Body of pancreas (tissue), 4 donors: ENCODE data around the gene ATIC. TPM values are rescaled to one million over a fixed set of nuclear protein-coding genes. Genes with fewer than 3 reads are reported as not detected.

Experiments
- ATAC-seq: fragments of 150-250 bp; one replicate; pipeline ENCODE4 v1.9.1; 2016
- DNase-seq, 4 donors: peaks; one replicate each; pipeline ENCODE4 v3.0.0-alpha.2; 2019
- H3K27ac ChIP-seq, 4 donors: fragments of 200-600 bp; sonication (generic); 1 replicate in 3 of 4; 2 replicates in 1 of 4; pipeline versions ENCODE4 v1.5.1 to v1.6.1; 2016 to 2019; ENCODE audit warnings: mild to moderate bottlenecking in 1 of 4, mixed read lengths in 1 of 4, moderate library complexity in 1 of 4
- H3K27me3 ChIP-seq, 2 donors: fragments of 200-600 bp; sonication (generic); one replicate each; pipeline ENCODE4 v1.6.0; 2016; ENCODE audit warnings: mild to moderate bottlenecking in 1 of 2
- H3K36me3 ChIP-seq, 2 donors: fragments of 200-600 bp; sonication (generic); replicated peaks in 1 of 2; 2 replicates each; pipeline ENCODE4 v1.5.1; 2016; ENCODE audit warnings: low read depth in 2 of 2; ENCODE audit not compliant: insufficient read depth in 1 of 2
- H3K4me1 ChIP-seq: fragments of 200-600 bp; sonication (generic); one replicate; pipeline ENCODE4 v1.6.0; 2016
- H3K4me3 ChIP-seq, 2 donors: fragments of 200-600 bp; sonication (generic); 1 replicate in 1 of 2; 2 replicates in 1 of 2; pipeline ENCODE4 v1.5.1; 2016 to 2019
- H3K9me3 ChIP-seq, 3 donors: fragments of 200-600 bp; sonication (generic); 1 replicate in 2 of 3; 2 replicates in 1 of 3; pipeline ENCODE4 v1.5.1; 2016
- CTCF ChIP-seq, 7 experiments: fragments of 450-650 bp in 4 of 7; fragments of 200-600 bp in 3 of 7; sonication (generic) in 3 of 7; IDR thresholded peaks; one replicate each; pipeline ENCODE4 v1.5.1; 2016 to 2019; ENCODE audit warnings: antibody characterized with exemption in 7 of 7
- POLR2A ChIP-seq, 3 donors: fragments of 450-650 bp; IDR thresholded peaks; one replicate each; pipeline ENCODE4 v1.6.1; 2016; ENCODE audit warnings: antibody characterized with exemption in 3 of 3, mild to moderate bottlenecking in 2 of 3
- WGBS, 2 donors: methylation state at CpG; one replicate each; pipeline ENCODE4 v1.1.5; 2017; 5-methylcytosine and 5-hydroxymethylcytosine counted together
- intact Hi-C: fragments of 100-400 bp; cut with DNase I; formaldehyde crosslinking; loops from one replicate; pipeline ENCODE4 v1.15.1; 2023
- total RNA-seq, 2 donors: library from RNA; depleted of rRNA; stranded (reverse); fragments of >200 nt; gene quantifications; one replicate each; pipeline ENCODE4 v1.1.0, GENCODE V29; 2016

Gene ATIC
- total RNA-seq, 2 donors from 2014 or later: 30.3 to 38.1 TPM

- Histone ChIP-seq H3K9me3 (no peaks in the 10 kb centered on the region), H3K36me3 (peaks cover 0 to 3% of the 10 kb centered on the region in 2 donors), H3K27ac (no peak overlapping the region), H3K4me1 (no peaks in the 10 kb centered on the region), H3K27me3 (no peaks in the 10 kb centered on the region), H3K4me3 (no peak overlapping the region)
- ATAC-seq (no peak), DNase-seq (no peak)
- whole genome bisulfite sequencing, 2 donors: 74 to 89% methylated on average over 6 of the region's 6 CpGs
- TF ChIP-seq CTCF (IDR thresholded peaks at IDR 0.05) (no peak), POLR2A (IDR thresholded peaks at IDR 0.05) (no peak)
- intact Hi-C loops: no loop called here
Measured at GRCh38 chr2:215361876-215362561, 50.2 kb downstream of the ATIC start.

GRCh38 chr2:215362562-215362904 lies 50.7 kb downstream of the ATIC start:
- Histone ChIP-seq H3K27ac (no peak overlapping the region), H3K4me3 (no peak overlapping the region), H3K4me1 (no peaks in the 10 kb centered on the region), H3K27me3 (no peaks in the 10 kb centered on the region), H3K36me3 (peaks cover 0 to 3% of the 10 kb centered on the region in 2 donors), H3K9me3 (no peaks in the 10 kb centered on the region)
- 95 to 97% methylated on average over 8 of the region's 8 CpGs for WGBS, 2 donors
- no peak for ATAC-seq
- TF ChIP-seq POLR2A (IDR thresholded peaks at IDR 0.05) (no peak), CTCF (IDR thresholded peaks at IDR 0.05) (no peak)
- DNase-seq: no peak
- intact Hi-C loops: no loop called here

GRCh38 chr2:215363039-215363438 lies 51.2 kb downstream of the ATIC start:
- TF ChIP-seq CTCF (IDR thresholded peaks at IDR 0.05): no peak
- no peak for TF ChIP-seq POLR2A (IDR thresholded peaks at IDR 0.05)
- Histone ChIP-seq H3K36me3 (peaks cover 0 to 3% of the 10 kb centered on the region in 2 donors), H3K4me1 (no peaks in the 10 kb centered on the region), H3K4me3 (no peak overlapping the region), H3K27me3 (no peaks in the 10 kb centered on the region), H3K9me3 (no peaks in the 10 kb centered on the region), H3K27ac (no peak overlapping the region)
- ATAC-seq (no peak), DNase-seq (no peak)
- 75 to 79% methylated on average over 2 of the region's 2 CpGs for WGBS, 2 donors
- intact Hi-C loops: no loop called here

- Histone ChIP-seq H3K27ac (no peak overlapping the region), H3K9me3 (no peaks in the 10 kb centered on the region), H3K4me3 (no peak overlapping the region), H3K4me1 (no peaks in the 10 kb centered on the region), H3K27me3 (no peaks in the 10 kb centered on the region), H3K36me3 (peaks cover 0 to 3% of the 10 kb centered on the region in 2 donors)
- ATAC-seq: no peak
- 78 to 81% methylated on average over 2 of the region's 2 CpGs for WGBS, 2 donors
- intact Hi-C loops: no loop called here
- no peak for DNase-seq
- TF ChIP-seq POLR2A (IDR thresholded peaks at IDR 0.05) (no peak), CTCF (IDR thresholded peaks at IDR 0.05) (no peak)
Measured at GRCh38 chr2:215363461-215364156, 51.8 kb downstream of the ATIC start.
